HepG2 (cell line): ENCODE results near the gene LTB4R2. TPM values are rescaled to one million over a fixed set of nuclear protein-coding genes. Genes with fewer than 3 reads are reported as not detected.
A peak's percentile ranks its signal among the peaks of the same experiment; 100 is the strongest.

Experiments
- AHDC1 ChIP-seq: sonication (generic); formaldehyde crosslinking; IDR thresholded peaks from 2 replicates; pipeline ENCODE4 v1.5.1; 2020; ENCODE audit warnings: mild to moderate bottlenecking, missing genetic modification reagents, borderline replicate concordance
- BRF2 ChIP-seq: sonication (generic); formaldehyde crosslinking; IDR thresholded peaks from 2 replicates; pipeline ENCODE4 v1.8.1; 2022; ENCODE audit warnings: mild to moderate bottlenecking, missing genetic modification reagents
- DR1 ChIP-seq: sonication (generic); formaldehyde crosslinking; IDR thresholded peaks from 2 replicates; pipeline ENCODE4 v1.8.0; 2021; ENCODE audit warnings: mild to moderate bottlenecking, missing genetic modification reagents, inconsistent platforms
- GLI4 ChIP-seq: sonication (generic); formaldehyde crosslinking; IDR thresholded peaks from 2 replicates; pipeline ENCODE4 v1.5.1; 2020; ENCODE audit warnings: missing genetic modification reagents, mild to moderate bottlenecking, moderate library complexity, borderline replicate concordance
- KLF12 ChIP-seq: sonication (generic); formaldehyde crosslinking; IDR thresholded peaks from 2 replicates; pipeline ENCODE4 v1.4.0; 2020; ENCODE audit warnings: missing genetic modification reagents, borderline replicate concordance
- MAZ ChIP-seq, 2 experiments: sonication (generic) in 1 of 2; formaldehyde crosslinking in 1 of 2; IDR thresholded peaks; 2 replicates each; pipeline versions ENCODE4 v1.5.0 to v1.6.1; 2012 to 2020; ENCODE audit warnings: low read depth in 2 of 2, mild to moderate bottlenecking in 2 of 2, borderline replicate concordance in 1 of 2, improper control_type of control experiment in 1 of 2, low read length in 1 of 2, missing genetic modification reagents in 1 of 2, moderate library complexity in 1 of 2
- MNT ChIP-seq: fragments of 450-650 bp; IDR thresholded peaks from 2 replicates; pipeline ENCODE4 v1.6.1; 2016
- SIN3A ChIP-seq: IDR thresholded peaks from 2 replicates; pipeline ENCODE4 v1.6.1; 2011; ENCODE audit warnings: low read depth, mild to moderate bottlenecking, control low read depth, low read length, borderline replicate concordance
- USF2 ChIP-seq, 2 experiments: sonication (generic) in 1 of 2; formaldehyde crosslinking in 1 of 2; IDR thresholded peaks; 2 replicates each; pipeline versions ENCODE4 v1.5.1 to v1.6.1; 2011 to 2020; ENCODE audit warnings: borderline replicate concordance in 1 of 2, low read depth in 1 of 2, low read length in 1 of 2, mild to moderate bottlenecking in 1 of 2, missing genetic modification reagents in 1 of 2, moderate library complexity in 1 of 2
- ZBTB46 ChIP-seq: sonication (generic); formaldehyde crosslinking; IDR thresholded peaks from 2 replicates; pipeline ENCODE4 v1.4.0; 2020; ENCODE audit warnings: mild to moderate bottlenecking, missing genetic modification reagents, borderline replicate concordance
- ZNF510 ChIP-seq: sonication (generic); formaldehyde crosslinking; IDR thresholded peaks from 2 replicates; pipeline ENCODE4 v1.4.0; 2020; ENCODE audit warnings: low read depth, mild to moderate bottlenecking, missing genetic modification reagents
- polyA plus RNA-seq, 8 experiments: library from polyadenylated mRNA; depleted of rRNA in 3 of 8; stranded (reverse) in 7 of 8; unstranded in 1 of 8; fragments of >200 nt; fragmentation: Illumina TruSeq in 4 of 8; extraction: Trizol in 4 of 8; gene quantifications; 2 replicates each; pipeline versions ENCODE4 v1.2.1 to v1.2.3, GENCODE V29; 2011 to 2016; ENCODE audit warnings: low read depth in 4 of 8, missing spikeins in 1 of 8, mixed read lengths in 1 of 8; ENCODE audit not compliant: insufficient read depth in 1 of 8
- total RNA-seq, 5 experiments: library from RNA; depleted of rRNA; stranded (reverse); fragments of >200 nt; fragmentation: Illumina TruSeq; extraction: Trizol; gene quantifications; 2 replicates each; pipeline ENCODE4 v1.2.3, GENCODE V29; 2016; ENCODE audit warnings: low read depth in 1 of 5

LTB4R2 gene
- total and polyA plus RNA-seq, 2 of the 13 experiments (the other 11 are each of a cell fraction or from before 2014, with no cell fraction given) = 3.9 to 6.9 TPM

- TF ChIP-seq GLI4 (CRISPR knock-in tag) (peak; percentile 98; the same call in 1 of the 2 replicates), ZNF510 (CRISPR knock-in tag) (peak; percentile 97), AHDC1 (CRISPR knock-in tag) (no peak), ZBTB46 (CRISPR knock-in tag) (peak; percentile 31; the same call in 1 of the 2 replicates), KLF12 (CRISPR knock-in tag) (peak; percentile 99), BRF2 (CRISPR knock-in tag) (peak; percentile 97), SIN3A (peak; percentile 7; the same call in 1 of the 2 replicates), DR1 (CRISPR knock-in tag) (no peak), MNT (peak; percentile 30; the same call in 1 of the 2 replicates), MAZ (IDR thresholded peaks at IDR 0.05; ENCODE audit: borderline replicate concordance, low read depth, low read length) (no peak), MAZ (CRISPR knock-in tag; IDR thresholded peaks at IDR 0.05; ENCODE audit: low read depth) (peak; percentile 66), USF2 (IDR thresholded peaks at IDR 0.05; ENCODE audit: low read depth, low read length) (no peak; the same call in 1 of the 2 replicates), USF2 (CRISPR knock-in tag; IDR thresholded peaks at IDR 0.05; ENCODE audit: borderline replicate concordance) (peak; percentile 72; the same call in 1 of the 2 replicates)
Measured at GRCh38 chr14:24315807-24316596, 6.1 kb downstream of the LTB4R2 start (continued).
